ENCODE results near the gene DKK2. TPM values are rescaled to one million over a fixed set of nuclear protein-coding genes. Genes with fewer than 3 reads are reported as not detected.
A peak's percentile ranks its signal among the peaks of the same experiment; 100 is the strongest.

The DKK2 gene
- not detected in 2 replicates for total RNA-seq (2014; rRNA removed)
- Bru-seq, nascent RNA = percentile 0 among the genes with signal in this experiment
- BruChase-seq, experiment 1, labeled RNA remaining after a 6-hour chase = percentile 3 among the genes with signal in this experiment
- BruChase-seq, experiment 2, labeled RNA remaining after a 2-hour chase = percentile 6 among the genes with signal in this experiment
- long read RNA-seq = 0 reads

DNA sequence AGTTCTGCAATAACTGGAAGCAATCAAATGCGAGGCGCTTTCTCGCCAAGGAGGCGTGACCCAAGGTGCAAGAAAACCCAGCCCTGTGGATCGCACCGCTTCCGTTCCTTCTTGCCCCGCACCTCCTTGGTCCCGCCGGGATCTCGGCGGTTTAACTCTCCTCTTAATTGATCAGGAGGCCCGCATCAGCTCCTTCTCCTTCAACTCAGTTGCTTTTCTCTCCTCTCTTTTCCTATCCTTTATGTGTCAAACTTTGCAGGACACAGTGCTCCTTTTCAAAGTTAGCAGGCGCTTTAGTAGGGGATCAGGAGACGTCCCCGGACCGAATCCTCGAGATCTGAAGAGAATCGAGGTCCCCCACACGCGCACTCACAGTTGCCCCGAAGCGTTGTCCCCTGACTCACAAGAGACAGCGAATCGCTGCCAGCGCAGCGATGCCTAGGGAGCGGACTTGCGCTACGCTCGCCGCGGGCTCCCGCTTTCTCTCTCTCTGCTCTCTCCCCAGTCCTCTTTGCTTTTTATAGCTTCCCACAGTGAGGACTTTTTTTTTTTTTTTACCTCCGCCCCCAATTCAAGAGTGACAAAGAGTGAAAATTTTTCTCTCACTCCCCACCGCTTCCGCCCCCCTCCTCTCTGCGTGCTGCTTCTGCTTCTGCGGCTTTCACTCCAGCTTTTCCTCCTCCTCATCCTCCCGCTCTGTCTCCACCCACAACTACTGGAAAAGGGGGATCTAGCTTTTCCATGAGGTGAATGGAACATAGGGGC is at the start of gene DKK2:
TSS of gene DKK2 (minus strand) at position 495 of the 765 bp plus-strand sequence. CDS start 722 bp downstream, outside the sequence.
- no peaks in the 10 kb centered on the region for H3K4me1 ChIP-seq (ENCODE audit: insufficient read depth, low read length)
- H3K36me3 ChIP-seq (ENCODE audit: low read depth, low read length) = no peaks in the 10 kb centered on the region
- CTCF ChIA-PET = no interaction called here
- intact Hi-C loops (cut with micrococcal nuclease) = no loop called here
- POLR2A ChIA-PET (ENCODE audit: unreplicated experiment) = no interaction called here
- no TSS peak for BruUV-seq (replicated peaks)
- no peaks in the 10 kb centered on the region for H4K20me1 ChIP-seq (ENCODE audit: low read length)
- ATAC-seq (no peak), DNase-seq (no peak)
- H3K4me2 ChIP-seq (ENCODE audit: low read length) = no peak within 1 kb of the TSS
- H3K79me2 ChIP-seq (ENCODE audit: low read length) = no peaks in the 10 kb centered on the region
- no peaks in the 10 kb centered on the region for H3K9me3 ChIP-seq (ENCODE audit: low read length)
- no peak within 1 kb of the TSS for H3K4me3 ChIP-seq (ENCODE audit: low read length)
- no peak within 1 kb of the TSS for H3K9ac ChIP-seq (ENCODE audit: low read length)
- H3K27ac ChIP-seq (ENCODE audit: low read length) = no peak within 1 kb of the TSS
- no peak for TF ChIP-seq EZH2phosphoT487 (IDR thresholded peaks at IDR 0.05; ENCODE audit: borderline replicate concordance, low read length)
- TF ChIP-seq CTCF (conservative IDR thresholded peaks at IDR 0.05; ENCODE audit: low read depth, low read length) = no peak
- TF ChIP-seq EZH2 (IDR thresholded peaks at IDR 0.05; ENCODE audit: low read length, unreplicated experiment) = no peak
- peaks cover 54% of the 10 kb centered on the region for H3K27me3 ChIP-seq (ENCODE audit: low read length)
- H3K9me2 ChIP-seq (replicated peaks; ENCODE audit: low read length) = no peaks in the 10 kb centered on the region
- no peaks in the 10 kb centered on the region for H3F3A ChIP-seq (ENCODE audit: low read length, unreplicated experiment)
- no peak within 1 kb of the TSS for H2AFZ ChIP-seq (ENCODE audit: low read length)

DNA sequence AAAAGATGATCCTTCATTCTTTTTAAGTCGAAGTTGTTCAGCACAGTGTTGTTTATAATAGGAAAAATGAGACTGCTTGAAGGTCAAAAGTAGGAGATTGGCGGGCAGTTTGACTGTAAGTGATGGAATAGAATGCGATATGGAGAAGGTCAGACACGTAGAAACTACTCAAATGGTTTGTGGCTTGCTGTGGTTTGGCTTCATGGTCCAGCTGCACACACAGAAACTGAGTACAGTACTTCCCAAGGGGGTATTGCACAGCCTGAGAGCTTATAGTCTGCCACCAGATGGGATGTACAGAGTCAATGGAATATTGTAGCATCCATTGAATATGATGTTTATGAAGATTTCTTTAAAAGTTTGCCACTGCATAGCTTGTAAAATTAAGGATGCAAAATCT is 41.1 kb upstream of the DKK2 start:
- H4K20me1 ChIP-seq (ENCODE audit: low read length) = no peaks in the 10 kb centered on the region
- no peak for ATAC-seq
- H3K9me2 ChIP-seq (replicated peaks; ENCODE audit: low read length) = no peaks in the 10 kb centered on the region
- H3K9ac ChIP-seq (ENCODE audit: low read length) = no peak overlapping the region
- no peak overlapping the region for H3K27ac ChIP-seq (ENCODE audit: low read length)
- BruUV-seq (replicated peaks) = no TSS peak
- ChIA-PET CTCF (no interaction called here), POLR2A (ENCODE audit: unreplicated experiment) (no interaction called here)
- no peak overlapping the region for H3K4me2 ChIP-seq (ENCODE audit: low read length)
- H3F3A ChIP-seq (ENCODE audit: low read length, unreplicated experiment) = no peaks in the 10 kb centered on the region
- H3K9me3 ChIP-seq (ENCODE audit: low read length) = no peaks in the 10 kb centered on the region
- DNase-seq = no peak
- intact Hi-C loops (cut with micrococcal nuclease) = no loop called here
- H3K79me2 ChIP-seq (ENCODE audit: low read length) = no peaks in the 10 kb centered on the region
- H3K4me1 ChIP-seq (ENCODE audit: insufficient read depth, low read length) = no peaks in the 10 kb centered on the region
- TF ChIP-seq CTCF (conservative IDR thresholded peaks at IDR 0.05; ENCODE audit: low read depth, low read length) (no peak), EZH2 (IDR thresholded peaks at IDR 0.05; ENCODE audit: low read length, unreplicated experiment) (no peak), EZH2phosphoT487 (IDR thresholded peaks at IDR 0.05; ENCODE audit: borderline replicate concordance, low read length) (no peak)
- H2AFZ ChIP-seq (ENCODE audit: low read length) = no peak overlapping the region
- no peak overlapping the region for H3K4me3 ChIP-seq (ENCODE audit: low read length)
- H3K36me3 ChIP-seq (ENCODE audit: low read depth, low read length) = no peaks in the 10 kb centered on the region
- no peaks in the 10 kb centered on the region for H3K27me3 ChIP-seq (ENCODE audit: low read length)

Data from PC-3 (cell line).